ENCODE data around the gene HECA. TPM values are rescaled to one million over a fixed set of nuclear protein-coding genes. Genes with fewer than 3 reads are reported as not detected.

HECA gene
- total and polyA plus RNA-seq, 2 of the 8 experiments (the other 6 are each of a cell fraction or from before 2014, with no cell fraction given) = 2.4 to 9.2 TPM

DNA sequence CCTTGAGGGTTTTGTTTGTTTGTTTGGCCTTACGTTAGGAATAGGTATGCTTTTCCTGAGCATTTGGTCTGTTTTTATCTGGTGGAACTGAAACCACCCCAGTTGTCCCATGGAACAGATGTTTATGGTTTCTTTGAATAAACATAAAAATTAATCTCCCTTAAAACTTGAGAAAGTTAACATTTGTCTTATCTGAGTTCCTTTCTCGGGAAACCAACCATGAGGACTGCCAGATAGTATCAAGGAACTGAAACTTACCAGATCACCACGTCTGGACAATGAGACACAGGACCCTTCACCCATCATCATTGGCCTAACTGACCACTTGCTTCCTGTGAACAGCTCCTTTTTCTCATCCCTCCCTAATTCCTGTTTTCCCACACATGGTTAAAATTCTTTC lies 15.3 kb upstream of the HECA start:
- WGBS, 2 experiments (ENCODE audit: extremely low coverage in 1 of 2, insufficient coverage in 1 of 2, insufficient read length in 1 of 2, insufficient replicate concordance in 2 of 2, low coverage in 1 of 2, low lambda C conversion rate in 2 of 2, missing lambda C conversion rate in 1 of 2) = 88% methylated on average over 3 of the region's 3 CpGs; no CpG with 5 or more reads in 1 of the 2 experiments
- CTCF ChIA-PET (ENCODE audit: partially characterized antibody) = no interaction called here
- Histone ChIP-seq H2BK5ac (ENCODE audit: low read depth, low read length) (no peak overlapping the region), H4K8ac (ENCODE audit: extremely low read depth, insufficient read depth, low read length) (no peak overlapping the region), H3K56ac (replicated peaks; ENCODE audit: insufficient read length, low read depth, low read length) (no peak overlapping the region), H3K18ac (ENCODE audit: extremely low read depth, low read length) (no peak overlapping the region), H3K23me2 (ENCODE audit: low read depth, low read length) (no peaks in the 10 kb centered on the region), H3K4ac (replicated peaks; ENCODE audit: insufficient read length, low read depth, low read length) (no peak overlapping the region), H3K4me3 (ENCODE audit: extremely low read depth in 1 of 4, insufficient read depth in 2 of 4, low read depth in 3 of 4, low read length in 4 of 4) (no peak overlapping the region), H3K9me3 (ENCODE audit: insufficient read depth in 2 of 2, low read depth in 1 of 2, low read length in 1 of 2) (0 out of 4 replicates have a peak, but pooled peaks cover 0 to 6% of the 10 kb centered on the region in 2 experiments), H4K5ac (ENCODE audit: insufficient read length, low read depth, low read length) (no peak overlapping the region), H2BK120ac (replicated peaks; ENCODE audit: low read depth, low read length) (no peak overlapping the region), H3K36me3 (ENCODE audit: control insufficient read depth in 2 of 4, insufficient read depth in 4 of 4, low read length in 3 of 4) (no peaks in the 10 kb centered on the region), H3K27ac (ENCODE audit: low read depth, low read length) (no peak overlapping the region), H3K23ac (ENCODE audit: insufficient read length) (no peak overlapping the region), H2AK5ac (ENCODE audit: low read depth, low read length) (no peak overlapping the region), H3K79me1 (ENCODE audit: low read depth, low read length) (no peaks in the 10 kb centered on the region), H3K14ac (ENCODE audit: insufficient read length) (no peak overlapping the region), H2BK20ac (ENCODE audit: low read length) (no peak overlapping the region), H4K20me1 (replicated peaks in 1 of 2; ENCODE audit: control insufficient read depth in 1 of 2, insufficient read depth in 2 of 2, low read length in 2 of 2) (no peaks in the 10 kb centered on the region), H3K9ac (replicated peaks in 1 of 4; ENCODE audit: extremely low read depth in 1 of 4, low read depth in 3 of 4, low read length in 3 of 4) (no peak overlapping the region), H3K4me1 (replicated peaks in 1 of 4; ENCODE audit: control insufficient read depth in 3 of 4, insufficient read depth in 4 of 4, low read length in 3 of 4) (no peaks in the 10 kb centered on the region), H2BK15ac (ENCODE audit: low read length) (no peak overlapping the region), H3K4me2 (ENCODE audit: insufficient read depth in 1 of 2, low read depth in 2 of 2, low read length in 2 of 2) (no peak overlapping the region), H3K79me2 (ENCODE audit: control insufficient read depth in 1 of 2, insufficient read depth in 2 of 2, low read length in 2 of 2) (no peaks in the 10 kb centered on the region), H2AFZ (ENCODE audit: low read length) (no peak overlapping the region), H4K91ac (replicated peaks; ENCODE audit: insufficient read length, low read length) (no peak overlapping the region), H3K27me3 (replicated peaks in 1 of 4; ENCODE audit: control insufficient read depth in 3 of 4, extremely low read depth in 1 of 4, insufficient read depth in 3 of 4, low read length in 3 of 4) (no peaks in the 10 kb centered on the region), H2BK12ac (ENCODE audit: low read depth, low read length) (no peak overlapping the region)
- POLR2A ChIA-PET (ENCODE audit: partially characterized antibody) = no interaction called here
- FAIRE-seq (no peak), DNase-seq (ENCODE audit: low read depth in 1 of 2, low spot score in 2 of 2) (no peak)
- TF ChIP-seq SIX5 (IDR thresholded peaks at IDR 0.05; ENCODE audit: low read depth, low read length) (no peak), CEBPB (IDR thresholded peaks at IDR 0.05; ENCODE audit: low read depth, low read length) (no peak), ASH2L (IDR thresholded peaks at IDR 0.05; ENCODE audit: low read length) (no peak), RXRA (IDR thresholded peaks at IDR 0.05; ENCODE audit: insufficient read depth, low read depth, low read length) (no peak), SIRT6 (IDR thresholded peaks at IDR 0.05; ENCODE audit: low read length) (no peak), CHD1 (IDR thresholded peaks at IDR 0.05; ENCODE audit: low read depth, low read length) (no peak), RFX5 (IDR thresholded peaks at IDR 0.05; ENCODE audit: borderline replicate concordance, low read depth, low read length) (no peak)
- TF ChIP-seq, protein P1, sequence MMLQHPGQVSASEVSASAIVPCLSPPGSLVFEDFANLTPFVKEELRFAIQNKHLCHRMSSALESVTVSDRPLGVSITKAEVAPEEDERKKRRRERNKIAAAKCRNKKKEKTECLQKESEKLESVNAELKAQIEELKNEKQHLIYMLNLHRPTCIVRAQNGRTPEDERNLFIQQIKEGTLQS (IDR thresholded peaks at IDR 0.05; ENCODE audit: insufficient read depth, low read depth, low read length) = no peak
